Muscle of back (tissue), 11 donors: Measurements from ENCODE around the gene MXI1. TPM values are rescaled to one million over a fixed set of nuclear protein-coding genes. Genes with fewer than 3 reads are reported as not detected.

Experiments
- DNase-seq, 3 donors: peaks; one replicate each; pipeline versions ENCODE4 v3.0.0 to v3.0.0-alpha.2; 2013
- polyA plus RNA-seq, 10 donors: library from polyadenylated mRNA; unstranded; fragments of 120-200 nt; gene quantifications; one replicate each; pipeline ENCODE4 v1.2.1, GENCODE V29; 2013; ENCODE audit not compliant: insufficient read length in 10 of 10

MXI1 gene
- polyA plus RNA-seq, 10 donors, result 17.8 to 39.3 (median 23.6) TPM

GRCh38 chr10:110212119-110213006 lies 5.0 kb downstream of the MXI1 start:
- DNase-seq, result no peak

- DNase-seq, result peak in 1 of 3 donors; percentile 16
Measured at GRCh38 chr10:110214371-110214826, 7.0 kb downstream of the MXI1 start.

DNA sequence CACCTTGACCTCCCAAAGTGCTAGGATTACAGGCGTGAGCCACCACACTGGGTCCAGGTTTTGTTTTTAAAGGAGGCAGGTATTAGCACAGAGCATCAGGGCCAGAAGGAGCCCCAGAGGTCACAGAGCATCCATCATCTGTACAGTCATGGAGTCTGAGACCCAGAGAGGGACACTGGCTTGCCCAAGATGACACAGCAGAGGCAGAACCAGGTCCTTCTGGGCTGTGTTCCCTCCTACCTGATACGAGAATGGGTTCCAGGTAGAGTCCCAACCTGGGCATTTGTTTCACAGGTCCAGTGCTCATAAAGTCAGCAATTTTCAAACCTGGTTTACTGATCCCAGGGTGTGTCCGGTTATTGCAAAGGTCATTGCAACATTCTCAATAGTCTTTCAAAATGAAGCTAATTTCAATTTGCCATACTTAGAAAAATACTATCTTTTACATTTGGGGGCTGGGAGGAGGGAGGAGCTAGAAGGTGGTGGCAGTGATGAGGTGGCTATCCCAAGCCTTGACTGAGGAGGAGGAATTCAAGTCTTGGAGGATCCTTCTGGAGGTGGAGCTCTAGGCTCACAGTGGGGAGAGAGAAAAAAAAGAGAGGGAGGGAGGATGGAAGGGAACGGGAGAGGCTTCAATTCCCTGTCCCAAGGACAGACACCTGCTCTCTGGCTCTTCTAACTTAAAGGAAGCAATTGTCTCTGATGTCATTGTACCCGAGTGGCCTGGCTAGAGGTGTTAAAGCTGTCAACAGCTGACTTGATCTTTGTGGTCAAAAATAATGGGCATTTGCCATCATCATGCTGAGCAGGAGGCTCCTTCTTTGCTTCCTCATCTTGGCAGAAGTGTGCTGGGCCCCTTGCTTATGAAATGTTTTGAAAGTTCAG lies 8.1 kb downstream of the MXI1 start:
- no peak for DNase-seq

DNA sequence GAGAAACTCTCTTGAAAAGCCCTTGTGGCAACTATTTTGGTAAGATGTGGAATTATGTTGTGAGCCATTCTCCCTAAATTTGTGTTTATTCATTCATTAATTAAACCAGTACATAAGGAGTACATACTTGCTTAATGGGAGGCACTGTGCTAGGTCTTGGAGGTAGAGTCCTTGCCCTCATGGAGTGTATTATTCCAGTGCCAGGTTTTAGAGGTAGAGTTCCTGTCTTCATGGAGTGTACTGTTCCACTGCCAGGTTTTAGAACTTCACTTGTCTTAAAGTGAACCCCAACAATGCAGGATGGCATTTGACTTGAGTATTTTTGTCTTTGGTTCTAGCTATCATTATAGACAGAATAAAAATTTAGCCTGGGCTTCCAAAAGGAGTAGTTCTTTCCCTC lies 8.8 kb downstream of the MXI1 start:
- no peak for DNase-seq

DNA sequence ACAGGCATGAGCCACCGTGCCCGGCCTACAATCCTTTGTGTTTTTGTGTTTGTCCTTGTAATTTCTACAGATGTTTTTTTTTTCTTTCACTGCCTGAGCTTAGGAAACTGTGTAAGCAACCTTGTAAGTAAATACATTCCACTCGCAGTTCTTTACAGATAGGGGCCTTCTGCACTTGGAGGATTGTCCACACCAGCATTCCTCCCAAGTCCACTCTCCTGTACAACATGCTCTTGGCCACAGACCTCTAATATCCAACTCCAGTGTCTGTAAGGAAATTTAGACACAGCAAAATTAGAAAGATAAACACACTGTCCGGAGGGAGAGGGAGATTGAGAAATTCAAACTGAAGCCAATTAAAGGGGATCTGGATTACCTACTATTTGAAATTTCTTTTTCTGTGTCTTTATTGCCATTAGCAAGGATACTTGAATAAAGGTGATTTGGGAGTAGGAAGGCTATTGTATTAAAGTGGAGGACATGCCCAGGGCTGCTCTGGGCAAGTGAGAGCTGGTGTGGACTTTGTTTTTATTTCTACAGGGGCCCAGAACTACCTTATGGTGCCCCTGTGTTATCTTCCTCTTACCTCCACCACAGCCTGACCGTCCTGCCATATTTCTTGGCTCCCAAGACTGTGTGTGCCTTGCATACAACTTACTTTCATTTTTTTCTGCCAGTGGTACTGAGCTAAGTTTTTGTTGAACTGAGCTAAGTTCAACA lies 9.7 kb downstream of the MXI1 start:
- DNase-seq, result no peak

- no peak for DNase-seq
Measured at GRCh38 chr10:110217662-110218008, 10.2 kb downstream of the MXI1 start.

- DNase-seq, result no peak
Measured at GRCh38 chr10:110218632-110219031, 11.2 kb downstream of the MXI1 start.

DNA sequence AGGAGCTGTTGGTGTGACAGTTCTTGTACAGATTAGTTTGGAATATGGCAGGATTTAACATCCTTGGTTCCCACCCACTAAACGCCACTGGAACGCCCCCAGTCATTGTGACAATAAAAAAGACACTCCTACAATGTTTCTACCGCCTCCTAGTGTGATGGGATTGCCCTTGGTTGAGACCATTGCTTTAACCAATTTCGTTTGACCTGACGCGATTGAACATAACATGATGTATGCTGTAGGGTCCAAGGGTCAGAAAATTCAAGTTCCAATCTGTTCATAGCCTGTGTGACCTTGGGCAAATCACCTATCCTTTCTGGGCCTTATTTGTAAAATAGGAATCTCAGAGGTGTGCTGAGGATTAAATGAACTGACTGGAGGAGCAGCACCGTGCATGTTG lies 12.5 kb downstream of the MXI1 start:
- DNase-seq, result no peak

- DNase-seq, result no peak
Measured at GRCh38 chr10:110220398-110220797, 13.0 kb downstream of the MXI1 start.

DNA sequence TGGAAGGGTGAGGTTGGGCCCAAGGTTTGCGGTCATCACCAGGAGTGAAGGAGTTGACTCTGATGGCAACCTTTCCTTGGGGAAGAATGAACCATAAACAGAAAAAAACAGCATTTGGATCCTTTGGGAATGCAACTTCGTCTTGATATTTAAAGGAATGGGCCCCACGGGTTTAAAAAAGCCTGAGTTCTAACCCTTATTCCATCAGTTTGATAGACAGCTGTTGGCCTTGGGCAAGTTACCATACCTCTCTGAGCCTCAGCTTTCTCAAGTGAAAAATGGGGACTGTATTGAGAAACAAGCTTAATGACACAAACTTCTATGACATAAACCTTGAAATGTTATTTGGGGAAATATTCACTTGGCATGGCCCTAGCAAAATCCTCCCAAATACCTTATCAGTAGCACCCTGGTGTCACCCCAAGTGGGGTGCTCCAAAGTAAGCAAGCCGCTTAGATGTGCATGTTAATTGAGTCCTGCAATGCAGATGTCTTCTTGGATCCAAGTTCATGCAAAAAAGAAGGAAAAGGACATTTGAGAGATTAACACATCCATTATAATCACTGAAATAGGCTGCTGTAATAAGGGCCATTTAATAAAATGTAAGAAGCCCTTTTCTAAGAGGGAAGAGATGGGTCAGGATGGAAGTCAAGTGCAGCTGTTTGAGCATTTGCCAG lies 13.8 kb downstream of the MXI1 start:
- DNase-seq, result peak in 1 of 3 donors; percentile 4

GRCh38 chr10:110221721-110222261 lies 14.4 kb downstream of the MXI1 start:
- DNase-seq, result peak; percentile 88 to 95 (median 91)

DNA sequence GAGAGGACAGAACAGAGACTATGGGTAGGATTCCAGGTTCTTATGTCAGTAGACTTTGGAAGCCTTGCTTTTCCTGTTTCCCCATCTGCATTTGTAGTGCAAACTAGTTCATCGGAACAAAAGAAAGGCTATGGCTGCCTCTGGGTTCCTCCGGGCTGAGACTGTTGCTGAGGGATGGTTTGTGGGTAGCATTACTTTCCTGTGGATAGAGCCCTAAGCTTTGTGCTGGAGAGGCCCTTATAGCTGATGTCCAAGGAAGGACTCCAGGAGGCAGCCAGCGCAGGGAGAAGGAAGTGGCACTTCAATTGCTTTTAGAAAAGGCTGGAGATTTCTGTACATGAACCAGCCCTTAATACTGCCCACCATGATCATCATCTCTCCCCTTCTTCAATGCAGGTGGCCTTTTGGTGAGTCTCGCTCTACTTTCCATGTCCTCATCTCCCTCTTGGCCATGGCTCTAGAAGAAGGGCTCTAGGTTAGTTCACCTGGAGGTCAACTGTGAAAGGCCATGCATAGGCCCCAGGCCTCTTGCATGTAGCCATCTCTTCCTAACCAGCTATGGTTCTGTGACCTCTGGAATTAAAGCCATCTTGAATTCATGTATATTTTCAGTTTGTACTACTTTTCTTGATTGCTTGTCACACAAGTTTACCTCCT lies 15.4 kb downstream of the MXI1 start:
- DNase-seq, result no peak

DNA sequence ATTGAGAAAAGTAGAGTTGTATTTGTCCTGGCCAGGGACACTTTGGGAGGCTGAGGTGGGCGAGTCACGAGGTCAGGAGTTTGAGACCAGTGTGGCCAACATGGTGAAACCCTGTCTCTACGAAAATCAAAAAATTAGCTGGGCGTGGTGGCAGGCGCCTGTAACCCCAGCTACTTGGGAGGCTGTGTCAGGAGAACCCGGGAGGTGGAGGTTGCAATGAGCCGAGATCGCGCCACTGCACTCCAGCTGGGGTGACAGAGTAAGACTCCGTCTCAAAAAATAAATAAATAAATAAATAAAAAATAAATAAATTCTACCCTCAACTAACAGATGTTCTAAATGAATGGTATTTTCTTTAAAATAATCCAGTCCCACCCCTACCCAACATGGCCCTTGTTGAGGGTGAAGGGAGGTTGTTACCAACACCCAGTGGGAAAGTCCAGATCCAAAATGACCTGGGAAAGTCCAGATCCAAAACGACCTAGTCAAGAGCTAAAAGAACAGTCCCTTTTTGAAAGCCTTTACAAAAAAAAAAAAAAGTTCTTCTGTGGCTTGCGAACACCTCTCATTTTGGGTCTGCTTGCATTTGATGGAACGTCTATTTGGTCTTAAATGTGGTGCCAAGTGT lies 16.0 kb downstream of the MXI1 start:
- DNase-seq, result no peak

DNA sequence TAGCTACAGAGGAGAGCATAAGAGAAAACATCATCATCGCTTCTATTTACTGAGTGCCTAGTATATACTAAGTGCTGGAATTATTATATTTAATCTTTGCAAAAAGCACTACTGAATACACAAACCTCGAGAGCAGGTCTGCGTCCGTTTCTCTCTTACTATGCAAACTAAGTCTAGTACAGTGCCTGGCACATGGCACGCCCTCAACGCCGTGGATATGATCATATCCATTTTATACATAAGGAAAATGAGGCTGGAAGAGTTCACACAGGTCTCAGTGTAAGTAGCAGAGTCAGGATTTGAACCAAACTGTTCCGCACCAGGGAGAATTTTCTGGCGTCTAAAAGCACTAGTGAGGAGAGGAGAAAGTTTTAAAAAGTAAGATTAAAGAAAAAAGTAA lies 17.6 kb downstream of the MXI1 start:
- no peak for DNase-seq

GRCh38 chr10:110225441-110225755 lies 18.0 kb downstream of the MXI1 start:
- no peak for DNase-seq

GRCh38 chr10:110225756-110226542 lies 18.5 kb downstream of the MXI1 start:
- DNase-seq, result peak; percentile 92 to 95 (median 93)

- peak; percentile 91 to 97 (median 96) for DNase-seq
Measured at GRCh38 chr10:110226543-110226925, 19.1 kb downstream of the MXI1 start.

DNA sequence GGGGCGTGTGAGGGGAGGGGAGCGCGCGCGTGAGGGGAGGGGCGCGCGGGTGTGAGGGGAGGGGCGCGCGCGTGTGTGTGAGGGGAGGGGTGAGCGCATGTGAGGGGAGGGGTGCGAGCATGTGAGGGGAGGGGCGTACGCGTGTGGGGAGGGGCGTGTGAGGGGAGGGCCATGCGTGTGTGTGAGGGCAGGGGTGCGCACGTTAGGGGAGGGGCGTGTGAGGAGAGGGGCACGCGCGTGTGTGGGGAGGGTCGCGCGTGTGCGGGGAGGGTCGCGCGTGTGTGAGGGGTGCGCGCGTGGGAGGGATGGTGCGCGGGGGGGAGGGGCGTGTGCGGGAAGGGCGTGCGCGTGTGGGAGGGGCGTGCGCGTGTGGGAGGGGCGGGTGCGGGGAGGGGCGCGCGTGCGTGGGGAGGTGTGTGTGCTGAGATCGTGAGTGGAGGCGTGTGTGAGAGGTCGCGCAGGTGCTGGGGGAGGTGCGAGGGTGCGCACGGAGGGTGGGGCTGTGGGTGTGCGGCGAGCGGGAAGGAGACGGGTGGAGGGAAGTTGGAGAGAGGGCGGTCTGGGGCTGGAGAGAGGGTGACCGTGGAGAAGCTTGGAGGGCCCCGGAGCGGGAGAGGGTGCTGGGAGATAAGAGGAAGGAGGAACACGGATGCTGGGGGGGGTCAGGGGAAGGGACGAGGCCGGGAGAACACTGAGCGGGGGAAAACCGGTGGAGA lies 19.7 kb downstream of the MXI1 start:
- peak; percentile 24 to 88 (median 86) for DNase-seq

GRCh38 chr10:110228066-110228465 lies 20.7 kb downstream of the MXI1 start:
- DNase-seq, result no peak
